ENCODE results near the gene RSRC1.

Gene RSRC1

DNA sequence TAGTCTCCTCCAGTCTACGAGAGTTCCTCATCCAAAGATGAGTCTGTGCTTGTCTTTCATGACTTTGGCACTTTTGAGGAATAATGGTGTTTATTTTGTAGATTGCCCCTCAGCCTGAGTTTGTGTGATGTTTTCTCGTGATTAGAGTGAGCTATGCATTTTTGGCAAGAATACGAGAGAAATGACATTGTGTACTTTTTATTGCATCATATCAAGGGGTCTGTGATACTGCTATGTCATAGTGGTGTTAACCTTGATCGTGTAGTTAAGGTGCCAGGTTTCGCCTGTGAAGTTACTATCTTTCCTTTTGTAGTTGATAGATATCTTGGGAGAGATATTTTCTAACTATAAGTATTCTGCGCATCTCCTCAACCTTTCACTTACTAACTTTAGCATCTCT, 18.9 kb downstream of the RSRC1 start:
- ATAC-seq (no peak), DNase-seq (no peak)

DNA sequence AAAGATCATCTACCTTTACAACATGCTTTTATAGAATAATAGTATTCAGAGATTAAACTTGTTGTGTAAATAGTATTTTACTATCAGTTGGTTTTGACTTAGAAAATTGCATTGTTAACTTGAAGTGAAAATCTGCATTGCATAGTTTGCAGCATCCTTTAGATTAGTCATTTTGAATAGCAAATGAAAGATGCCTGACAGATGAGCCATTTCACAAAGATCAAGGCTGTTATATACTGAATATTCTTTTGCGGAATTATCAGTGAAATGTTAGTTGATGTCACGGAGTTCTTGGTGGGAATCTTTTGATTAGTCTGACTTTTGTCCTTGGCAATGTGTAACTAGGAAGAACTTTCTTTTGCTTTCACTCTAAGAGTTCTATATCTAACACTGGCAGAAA, 24.5 kb downstream of the RSRC1 start:
- no peak for ATAC-seq

DNA sequence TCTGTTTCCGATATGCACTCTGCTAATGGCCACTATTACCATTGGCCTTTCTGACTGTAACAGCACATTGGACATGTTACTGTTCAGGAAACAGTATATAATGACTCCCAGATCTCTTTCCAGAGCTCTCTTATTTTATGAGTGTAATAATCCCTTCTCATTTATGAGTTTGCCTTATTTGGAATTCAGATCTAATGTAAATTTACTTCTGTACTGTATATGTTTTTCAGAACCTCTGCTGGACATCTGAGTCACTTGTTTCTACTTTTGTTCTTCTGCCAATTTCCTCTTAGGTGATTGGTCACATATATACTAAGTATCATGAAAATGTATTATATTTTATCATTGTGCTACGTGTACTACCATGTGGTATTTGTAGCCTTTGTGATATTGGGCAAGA, 30.5 kb downstream of the RSRC1 start:
- DNase-seq (no peak), ATAC-seq (no peak)

More for the DNA sequence above, 24.5 kb downstream of the RSRC1 start:
- DNase-seq, result no peak

DNA sequence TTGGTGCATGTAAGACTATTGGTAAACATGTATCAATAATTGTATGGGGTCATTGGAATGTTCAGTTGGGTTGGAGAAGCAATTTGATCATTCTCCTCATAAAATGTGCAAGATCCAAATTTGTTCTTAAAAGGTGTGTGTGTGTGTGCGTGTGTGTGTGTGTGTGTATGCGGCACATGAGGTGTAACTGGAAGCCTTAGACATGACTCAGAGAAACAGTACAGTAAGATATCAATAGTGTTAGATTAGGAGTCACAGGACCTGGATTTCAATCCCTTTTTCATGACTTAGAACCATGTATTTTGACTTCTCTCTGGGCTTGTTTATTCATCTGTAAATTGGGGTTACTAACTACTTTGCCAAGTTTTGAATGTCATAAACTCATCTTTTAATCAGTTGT, 38.3 kb downstream of the RSRC1 start:
- no peak for ATAC-seq
- no peak for DNase-seq

DNA sequence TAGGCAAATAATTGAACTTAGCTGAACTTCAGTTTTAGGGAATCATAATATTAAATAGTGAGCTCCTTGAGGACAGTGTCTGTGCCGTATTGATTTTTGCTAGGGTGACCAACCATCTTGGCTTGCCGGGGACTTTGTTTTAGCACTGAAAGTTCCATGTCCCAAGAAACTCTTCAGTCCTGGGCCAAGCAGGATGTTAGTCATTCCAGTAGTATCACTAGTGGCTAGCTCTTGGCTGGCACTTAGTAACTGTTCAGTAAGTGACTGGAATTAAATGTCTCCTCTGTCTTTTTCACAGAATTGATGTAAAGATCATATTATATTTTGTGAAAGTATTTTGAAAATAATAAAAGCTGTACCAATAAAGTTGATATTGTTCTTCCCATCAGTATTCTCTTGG, 42.3 kb downstream of the RSRC1 start:
- ATAC-seq, result peak; percentile 73
- DNase-seq, result peak; percentile 3

DNA sequence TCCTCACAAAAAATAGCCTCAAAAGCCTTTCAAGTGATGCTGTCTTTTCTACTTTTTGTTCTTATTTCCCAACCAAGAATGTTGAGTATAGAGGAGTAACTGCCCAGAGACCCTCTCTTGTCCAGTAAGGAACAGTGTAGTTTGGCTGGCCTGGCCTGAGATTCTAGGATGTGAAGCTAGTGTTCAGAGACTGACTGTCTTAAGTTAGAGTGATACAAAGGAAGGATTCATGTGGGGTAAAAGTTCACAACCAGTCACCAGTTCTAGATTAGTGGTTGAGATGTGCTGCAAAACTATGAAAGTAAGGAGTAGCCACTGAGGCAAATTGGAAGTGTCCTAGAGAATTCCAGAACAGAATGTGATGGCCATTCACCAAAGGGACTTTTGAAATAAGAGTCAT, 49.1 kb downstream of the RSRC1 start:
- DNase-seq (no peak), ATAC-seq (no peak)

DNA sequence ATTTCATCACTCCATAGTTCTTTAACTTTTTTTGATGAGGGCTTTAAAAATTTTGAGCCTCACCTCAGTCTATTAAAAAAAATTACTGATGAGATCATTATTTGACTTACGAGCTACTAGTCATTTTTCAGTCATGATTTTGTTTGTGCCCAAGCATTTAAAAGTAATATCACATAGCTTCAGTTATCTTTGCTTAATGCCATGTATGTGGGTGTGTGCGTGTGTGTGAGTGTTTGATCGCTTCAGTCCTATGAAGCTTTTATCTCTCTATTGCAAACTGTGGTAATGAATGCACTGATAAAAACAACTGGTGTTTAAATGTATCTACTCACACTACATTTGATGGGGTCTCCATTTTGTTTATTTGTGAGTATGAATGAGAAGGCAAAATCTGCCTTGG, 49.8 kb downstream of the RSRC1 start:
- DNase-seq (no peak), ATAC-seq (no peak)

DNA sequence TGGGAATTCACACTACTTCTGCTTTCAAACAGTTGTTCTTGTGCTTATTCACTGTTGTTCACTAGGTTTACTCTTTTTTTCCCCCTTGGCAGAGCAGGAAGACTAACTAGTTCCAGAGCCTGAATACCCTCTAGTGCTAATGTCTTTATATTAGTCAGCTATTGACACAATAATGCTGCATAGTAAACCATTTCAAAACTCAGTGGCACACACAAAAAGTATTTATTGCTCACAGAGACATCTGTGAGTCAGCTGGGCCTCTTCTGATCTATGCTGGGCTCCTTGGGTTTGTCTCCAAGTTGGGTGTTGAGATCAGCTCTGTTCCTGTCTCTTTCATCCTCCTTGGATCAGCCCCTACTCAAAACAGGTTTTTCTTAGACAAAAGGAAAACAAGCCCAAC, 51.1 kb downstream of the RSRC1 start:
- no peak for DNase-seq

DNA sequence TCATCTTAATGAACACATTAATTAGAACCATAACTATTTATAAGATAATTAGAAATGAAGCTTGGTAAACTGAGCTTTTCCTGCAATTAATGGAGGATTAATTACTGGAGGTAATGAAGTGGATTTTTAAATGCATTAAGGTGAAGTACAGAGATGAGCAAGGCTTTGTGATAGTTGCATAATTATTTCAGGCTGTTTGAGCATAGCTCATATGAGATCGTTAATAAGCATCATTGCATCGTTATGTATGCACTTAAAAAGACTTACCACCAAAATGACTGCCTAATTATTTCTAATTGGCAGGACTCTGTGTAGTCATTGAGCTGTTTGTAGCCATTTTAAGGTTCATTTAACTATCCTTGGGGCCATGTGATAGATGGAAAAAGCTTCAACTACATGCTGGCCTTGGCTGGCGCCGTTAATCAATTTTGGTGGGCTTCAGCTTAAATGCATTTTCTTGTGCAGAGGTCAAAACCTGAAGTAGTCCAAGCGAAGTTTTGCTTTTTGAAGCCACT, 55.3 kb downstream of the RSRC1 start:
- ATAC-seq, result no peak
- DNase-seq, result no peak

More for the DNA sequence above, 51.1 kb downstream of the RSRC1 start:
- ATAC-seq, result no peak

DNA sequence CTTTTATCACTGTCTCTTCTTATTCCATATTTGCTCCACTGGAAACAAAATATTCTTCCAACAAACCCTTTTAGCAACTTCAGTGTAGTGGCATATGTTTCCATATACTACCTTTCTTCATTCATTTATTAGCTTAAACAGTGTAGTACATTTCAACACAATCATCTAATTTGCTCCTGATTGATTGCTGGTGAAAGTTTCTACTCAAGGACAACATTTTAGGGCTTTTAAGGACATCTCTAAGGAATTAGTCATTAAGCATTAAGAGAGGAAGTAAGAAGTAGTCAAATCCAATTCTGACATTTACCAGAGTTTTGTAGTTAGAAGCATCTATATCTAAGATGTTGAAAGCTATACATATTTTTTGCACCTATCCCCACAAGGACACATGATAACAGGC, 55.8 kb downstream of the RSRC1 start:
- no peak for DNase-seq
- ATAC-seq, result no peak

DNA sequence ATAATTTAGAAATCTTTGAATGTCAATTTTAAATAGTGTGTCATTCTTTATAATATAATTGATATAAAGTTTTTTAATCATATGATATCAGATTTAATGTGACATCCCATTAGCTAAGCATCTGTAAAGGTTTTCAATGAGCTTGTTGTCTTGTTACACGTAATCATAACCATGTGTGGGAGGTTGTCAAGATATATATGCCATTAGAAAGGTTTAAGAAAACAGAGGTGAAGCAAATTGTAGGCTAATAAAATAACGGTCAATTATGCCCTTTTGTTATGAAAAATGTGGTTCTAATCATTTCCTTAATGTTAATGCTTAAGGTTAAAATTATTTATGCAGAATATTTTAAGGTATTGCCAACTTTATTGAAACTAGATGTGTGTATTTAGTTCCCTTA, 56.3 kb downstream of the RSRC1 start:
- no peak for DNase-seq

DNA sequence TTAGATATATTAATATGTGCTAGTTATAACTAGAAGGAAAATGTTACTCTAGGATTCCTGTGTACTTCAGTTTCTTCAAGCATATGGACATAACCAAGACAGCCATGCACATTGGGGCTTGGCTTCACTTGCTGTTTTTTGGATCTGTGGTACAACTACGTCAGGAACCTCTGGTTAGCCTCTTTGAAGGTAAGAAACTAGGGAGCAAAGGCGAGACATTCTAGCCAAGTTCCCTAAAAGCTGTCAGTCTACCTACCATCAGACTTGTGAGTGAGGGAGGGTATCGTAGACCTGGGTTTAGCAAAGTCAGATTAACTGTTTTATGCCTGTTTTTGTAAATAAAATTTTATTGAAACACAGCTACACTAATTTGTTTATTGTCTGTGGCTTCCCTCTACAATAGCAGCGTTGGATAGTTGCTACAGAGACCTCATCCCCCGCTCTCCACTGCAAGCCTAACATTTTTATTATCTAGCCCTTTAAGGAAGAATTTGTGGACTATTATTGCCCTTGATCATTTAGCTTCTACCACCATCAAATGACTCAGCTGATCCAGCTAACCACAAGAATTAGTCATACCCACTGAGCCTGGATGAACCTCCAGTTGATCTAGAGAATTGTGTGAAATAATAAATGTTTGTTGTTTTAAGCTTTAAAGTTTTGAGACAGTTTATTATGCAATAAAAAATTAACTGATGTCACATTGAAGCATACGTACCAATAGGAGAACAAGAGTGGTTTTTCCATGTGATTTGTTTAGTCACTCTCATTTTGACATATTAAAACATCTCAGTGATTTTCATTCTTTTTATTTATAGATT, 58.1 kb downstream of the RSRC1 start:
- ATAC-seq (peak; percentile 85), DNase-seq (peak; percentile 4)

More for the DNA sequence above, 56.3 kb downstream of the RSRC1 start:
- ATAC-seq, result no peak

DNA sequence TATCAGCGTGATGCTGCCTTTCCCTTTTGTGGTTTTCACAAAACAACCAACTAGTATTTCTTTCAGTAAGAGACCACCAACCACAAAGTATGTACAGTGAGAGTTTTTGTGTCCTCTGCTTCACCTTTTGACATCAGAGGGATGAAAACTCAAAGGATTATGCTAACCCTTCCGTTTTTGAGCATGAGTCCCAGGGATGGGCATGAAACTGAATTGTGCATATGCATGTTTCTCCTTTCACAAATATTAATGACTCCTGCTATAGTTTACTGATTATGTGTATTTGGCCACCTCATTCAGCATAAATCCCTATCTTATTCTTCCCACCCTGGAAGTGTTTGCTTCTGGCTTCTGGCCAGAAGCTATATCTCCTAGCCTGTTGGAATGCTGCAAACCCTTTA, 59.2 kb downstream of the RSRC1 start:
- ATAC-seq (no peak), DNase-seq (no peak)

DNA sequence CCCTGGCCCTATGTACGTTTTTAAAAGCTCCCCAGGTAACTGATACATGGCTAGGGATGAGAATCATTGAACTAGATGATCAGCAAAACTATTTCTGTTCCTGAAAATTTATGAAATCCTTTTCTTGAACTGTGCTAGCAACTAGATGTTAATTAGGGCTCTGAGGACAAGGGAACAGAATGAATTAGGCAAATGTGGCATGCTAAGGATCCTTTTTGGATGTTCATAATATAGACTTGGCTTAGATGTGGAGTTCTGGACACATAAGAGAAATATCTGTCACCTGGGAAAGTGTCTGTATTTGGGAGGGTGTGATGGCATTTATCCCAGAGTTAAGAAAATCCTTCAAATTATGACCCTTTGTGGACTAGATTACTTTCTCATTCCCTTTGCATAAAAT, 71.2 kb downstream of the RSRC1 start:
- ATAC-seq (no peak), DNase-seq (no peak)

DNA sequence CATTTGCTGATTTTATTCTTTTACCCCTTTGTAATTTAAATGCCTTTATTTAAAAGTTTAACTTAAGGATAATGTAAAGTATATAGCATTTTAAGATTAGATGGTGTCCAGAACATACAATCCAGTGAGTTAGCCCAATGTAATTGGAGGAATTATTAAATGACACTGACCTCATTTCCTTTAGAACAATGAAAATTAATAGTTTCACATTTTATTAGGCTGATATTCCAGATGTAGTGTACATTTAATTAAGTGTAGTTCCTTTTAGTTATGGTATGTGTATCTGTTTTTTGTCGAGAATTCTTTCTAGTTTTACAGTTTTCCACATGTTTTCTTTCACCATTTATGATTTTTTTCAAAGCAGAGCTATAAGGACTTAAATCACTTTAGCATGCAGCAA, 75.8 kb downstream of the RSRC1 start:
- no peak for DNase-seq

DNA sequence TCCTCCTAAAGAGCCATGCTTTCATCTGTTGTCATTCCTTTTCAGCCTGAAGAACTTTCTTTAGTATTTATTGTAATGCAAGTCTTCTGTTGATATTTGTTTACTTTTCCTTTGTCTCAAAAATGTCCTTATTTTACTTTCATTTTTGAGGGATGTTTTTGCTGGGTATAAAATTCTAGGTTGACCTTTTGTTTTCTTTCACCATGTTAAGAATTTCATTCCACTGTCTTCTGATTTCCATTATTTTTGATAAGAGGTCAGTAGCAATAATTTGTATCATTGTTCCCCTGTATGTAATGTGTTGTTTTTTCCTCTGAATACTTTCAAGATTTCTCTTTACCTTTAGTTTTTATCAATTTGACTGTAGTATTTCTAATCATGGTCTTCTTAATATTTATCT, 91.1 kb downstream of the RSRC1 start:
- ATAC-seq (no peak), DNase-seq (no peak)

More for the DNA sequence above, 75.8 kb downstream of the RSRC1 start:
- ATAC-seq, result no peak

DNA sequence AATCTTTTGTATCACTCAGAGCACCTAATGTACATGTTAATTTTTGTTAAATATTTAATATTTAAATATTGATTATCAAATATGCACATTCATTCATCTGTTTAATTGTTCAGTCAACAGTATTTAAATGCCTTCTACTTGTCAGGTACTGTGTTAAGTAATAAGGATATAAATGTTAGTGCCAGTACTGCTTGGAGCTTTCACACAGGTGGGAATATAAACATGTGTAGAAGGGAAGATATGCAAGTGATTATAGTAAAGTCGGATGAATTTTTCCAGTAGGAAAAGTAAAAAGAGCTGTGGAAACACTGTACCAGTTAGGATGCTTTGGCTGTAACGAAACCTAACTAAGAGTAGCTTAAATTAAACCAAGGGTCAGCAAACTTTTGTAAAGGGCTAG, 95.4 kb downstream of the RSRC1 start:
- DNase-seq (no peak), ATAC-seq (no peak)

DNA sequence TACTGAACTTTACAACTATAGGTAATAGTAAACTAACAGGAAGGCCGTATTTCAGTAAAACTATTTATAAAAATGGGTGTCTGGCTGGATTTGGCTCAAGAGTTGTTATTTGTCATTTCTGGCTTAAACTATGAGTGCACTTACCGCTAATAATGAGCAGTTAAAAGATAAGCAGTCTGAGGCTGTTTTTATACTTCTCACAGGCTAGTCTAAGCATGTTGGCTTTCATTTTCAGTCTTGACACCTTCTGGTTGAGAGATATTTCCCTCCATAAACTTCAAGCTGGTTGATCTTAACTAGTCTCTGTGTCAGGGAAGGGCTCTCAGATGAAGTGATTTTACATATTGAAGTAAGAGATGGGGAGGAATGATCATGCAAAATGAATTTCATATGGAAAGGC, 96.1 kb downstream of the RSRC1 start:
- no peak for ATAC-seq
- DNase-seq, result no peak

DNA sequence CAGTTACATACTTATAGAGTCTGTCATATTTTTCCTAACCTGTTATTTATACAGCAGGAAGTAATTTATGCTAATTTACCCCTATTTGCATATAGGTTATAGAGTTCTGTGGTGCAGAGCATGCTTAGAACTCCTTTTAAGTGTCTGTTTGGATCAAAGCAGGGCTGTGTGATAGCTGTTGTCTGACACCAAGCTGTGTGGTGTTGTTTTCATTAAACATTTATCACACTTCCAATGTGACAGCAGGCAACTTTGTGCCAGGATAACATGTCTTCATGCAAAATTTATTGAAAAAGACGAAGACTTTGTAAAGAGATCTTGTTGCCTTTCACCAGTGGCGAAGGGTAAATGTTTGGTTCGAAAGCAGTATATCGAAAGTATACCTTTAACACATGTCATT, 100.2 kb downstream of the RSRC1 start:
- ATAC-seq (no peak), DNase-seq (no peak)

DNA sequence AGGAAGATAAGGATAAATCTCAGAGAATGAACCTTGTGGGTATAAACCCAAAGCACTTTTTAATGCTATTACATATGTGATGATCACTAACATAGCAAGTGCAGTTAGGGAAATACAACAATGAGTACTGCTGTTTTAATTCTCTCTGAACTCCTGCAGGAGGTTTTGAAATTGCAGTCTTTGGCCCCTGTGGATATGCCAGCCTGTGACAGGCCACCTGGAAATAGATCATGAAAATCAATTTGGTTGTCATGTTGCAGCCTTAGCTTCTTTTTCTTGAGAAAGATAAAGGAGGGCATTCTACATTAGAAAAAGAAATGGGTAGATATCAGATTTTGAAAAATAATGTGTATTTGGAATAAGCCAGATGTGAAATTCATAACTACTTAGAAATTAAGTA, 103.6 kb downstream of the RSRC1 start:
- DNase-seq (no peak), ATAC-seq (no peak)

DNA sequence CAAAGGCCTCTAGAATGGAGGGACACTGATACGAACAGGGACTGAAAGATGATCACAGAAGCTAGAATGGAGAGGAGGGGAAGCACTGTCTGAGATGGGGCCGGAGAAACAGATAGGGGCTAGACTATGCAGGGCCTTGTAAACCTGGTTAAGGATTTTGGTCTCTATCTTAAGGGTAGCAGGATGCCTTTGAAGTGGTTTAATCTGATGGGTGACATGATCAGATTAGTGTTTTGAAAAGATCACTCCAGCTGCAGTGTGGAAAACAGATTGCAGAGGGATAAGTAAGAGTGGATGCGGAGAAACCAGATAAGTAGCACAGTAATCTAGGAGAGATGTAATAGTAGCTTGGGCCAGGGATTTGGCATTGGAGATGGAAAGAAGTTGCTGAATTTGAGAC, 108.1 kb downstream of the RSRC1 start:
- DNase-seq (no peak), ATAC-seq (no peak)

DNA sequence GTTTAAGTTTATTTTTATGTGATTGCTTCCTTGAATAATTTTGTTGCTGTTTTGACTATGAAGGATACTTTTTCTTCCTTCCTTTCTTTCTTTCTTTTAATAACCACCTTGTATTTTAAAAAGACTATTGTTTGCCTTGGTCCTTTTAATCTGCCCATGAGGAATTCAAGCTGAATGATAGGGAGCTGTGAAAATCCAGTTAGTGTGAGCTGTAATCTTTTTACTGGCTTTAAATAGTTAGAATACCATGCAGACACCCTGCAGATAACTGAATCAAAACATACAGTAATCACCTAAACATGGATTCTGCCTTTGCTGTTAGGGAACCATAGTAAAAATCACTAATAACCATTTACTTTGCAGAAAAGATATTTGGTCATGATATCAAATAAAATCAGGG, 110.7 kb downstream of the RSRC1 start:
- no peak for DNase-seq
- no peak for ATAC-seq

DNA sequence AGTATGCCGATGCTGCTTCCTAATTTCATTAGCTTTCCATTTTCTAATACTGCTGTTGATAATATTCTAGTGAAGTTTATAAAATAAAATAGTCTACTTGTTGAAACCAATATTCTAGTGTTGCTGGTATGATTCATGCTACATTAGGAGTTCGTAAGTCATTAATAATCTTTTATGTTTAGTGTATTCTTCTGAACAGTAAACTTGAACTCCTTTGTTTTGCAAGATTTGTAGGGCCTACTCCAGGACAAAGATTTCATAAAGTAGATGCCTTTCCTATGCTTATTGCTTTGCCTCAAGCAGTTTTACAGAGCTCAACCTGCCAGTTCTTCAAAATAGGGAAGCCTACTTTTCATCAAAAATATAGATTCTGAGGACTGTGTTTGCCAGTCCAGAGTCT, 111.5 kb downstream of the RSRC1 start:
- ATAC-seq, result no peak
- no peak for DNase-seq

DNA sequence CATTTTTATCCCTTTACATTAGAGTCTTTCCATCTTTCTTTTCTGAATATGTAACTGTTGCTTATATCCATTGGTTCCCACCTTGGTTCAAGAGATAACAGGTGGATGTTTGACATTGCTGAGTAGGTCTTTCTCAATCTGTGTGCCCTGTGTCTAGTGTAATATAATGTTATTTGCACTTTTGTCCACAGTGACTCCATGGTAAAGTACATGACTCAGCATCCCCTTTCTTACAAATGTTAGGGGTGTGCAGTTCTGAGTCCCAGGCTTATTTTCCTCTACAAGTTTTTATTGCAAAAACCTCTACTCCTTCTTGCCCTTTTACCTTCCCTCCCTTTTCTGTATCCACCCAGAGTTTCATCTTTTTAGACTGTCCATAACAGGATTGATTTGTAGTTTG, 116.5 kb downstream of the RSRC1 start:
- ATAC-seq (no peak), DNase-seq (no peak)
